HUDEP-2 (cell line): ENCODE results near the gene SIPA1L2.

Experiments
- DNase-seq, 76 experiments: peaks; one replicate each; lab custom pipeline; 2025; ENCODE audit not compliant: unreplicated experiment in 76 of 76; lab: John Stamatoyannopoulos, UW

The SIPA1L2 gene

DNA sequence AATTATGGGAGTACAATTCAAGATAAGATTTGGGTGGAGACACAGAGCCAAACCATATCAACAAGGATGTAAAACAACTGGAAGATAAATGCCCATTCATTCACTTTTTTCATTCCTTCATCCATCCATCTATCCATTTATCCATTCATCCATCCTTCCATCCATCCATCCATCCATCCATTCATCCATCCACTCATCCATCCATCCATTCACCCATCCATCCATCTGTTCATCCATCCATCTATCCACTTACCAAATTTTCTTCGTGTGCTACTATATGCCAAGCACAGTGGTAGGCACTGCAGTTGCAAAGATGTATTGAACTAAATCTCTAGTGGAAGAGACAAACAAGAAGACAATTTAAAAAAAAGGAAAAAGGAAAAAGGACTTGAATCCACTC, 14.3 kb upstream of the SIPA1L2 start:
- no peak for DNase-seq

DNA sequence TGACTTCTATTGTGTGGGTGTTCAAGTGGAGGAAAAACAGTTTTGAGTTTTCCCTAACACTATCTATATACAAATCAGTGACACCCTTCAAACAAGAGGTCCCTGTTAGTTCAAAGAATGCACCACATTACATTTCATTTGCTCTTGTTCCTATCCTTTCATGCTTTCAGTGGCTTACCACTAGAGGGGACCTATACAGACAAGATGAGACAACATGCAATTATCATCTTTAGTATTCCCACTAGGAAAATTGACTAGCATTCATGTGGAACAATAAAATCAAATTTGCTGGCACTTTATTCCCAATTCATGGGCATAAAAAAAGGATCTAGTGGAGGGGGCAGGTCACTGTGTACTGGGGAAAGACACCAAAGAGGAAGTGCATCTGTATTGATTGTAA, 13.3 kb upstream of the SIPA1L2 start:
- no peak for DNase-seq

DNA sequence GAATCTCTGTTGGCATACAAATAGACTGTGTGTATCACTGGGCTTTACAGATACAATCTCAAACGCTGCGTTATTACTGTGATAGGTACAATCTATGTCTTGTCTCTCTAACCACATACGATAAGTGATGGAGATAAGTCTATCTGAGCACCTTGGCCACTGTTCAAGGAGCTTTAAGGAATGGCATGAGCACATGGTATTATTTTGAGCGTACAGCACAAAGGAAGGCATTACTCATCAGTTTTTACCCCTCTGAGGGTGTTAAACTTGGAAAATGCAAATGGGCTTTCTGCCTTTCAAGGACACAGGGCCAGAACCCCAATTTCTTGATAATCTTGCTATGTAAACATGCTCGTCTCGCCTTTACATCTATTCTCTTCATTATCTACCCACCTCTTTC, 11.6 kb upstream of the SIPA1L2 start:
- DNase-seq = no peak

DNA sequence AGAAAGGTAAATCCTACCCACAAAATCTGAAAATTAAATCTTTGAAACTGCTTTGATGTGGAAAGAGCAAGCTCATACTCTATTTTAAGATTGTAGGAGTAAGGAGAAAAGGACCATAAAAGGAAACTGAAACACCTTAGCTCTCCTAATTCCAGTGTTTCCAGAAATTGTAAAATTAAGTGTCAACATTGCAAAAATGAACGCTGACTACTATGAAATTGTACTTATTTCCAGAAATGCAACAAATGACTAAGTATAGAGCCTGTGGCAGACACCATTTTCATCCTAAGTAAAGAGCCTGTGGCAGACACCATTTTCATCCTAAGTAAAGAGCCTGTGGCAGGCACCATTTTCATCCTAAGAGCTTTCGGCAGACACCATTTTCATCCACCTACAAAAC, 6.9 kb upstream of the SIPA1L2 start:
- no peak for DNase-seq

DNA sequence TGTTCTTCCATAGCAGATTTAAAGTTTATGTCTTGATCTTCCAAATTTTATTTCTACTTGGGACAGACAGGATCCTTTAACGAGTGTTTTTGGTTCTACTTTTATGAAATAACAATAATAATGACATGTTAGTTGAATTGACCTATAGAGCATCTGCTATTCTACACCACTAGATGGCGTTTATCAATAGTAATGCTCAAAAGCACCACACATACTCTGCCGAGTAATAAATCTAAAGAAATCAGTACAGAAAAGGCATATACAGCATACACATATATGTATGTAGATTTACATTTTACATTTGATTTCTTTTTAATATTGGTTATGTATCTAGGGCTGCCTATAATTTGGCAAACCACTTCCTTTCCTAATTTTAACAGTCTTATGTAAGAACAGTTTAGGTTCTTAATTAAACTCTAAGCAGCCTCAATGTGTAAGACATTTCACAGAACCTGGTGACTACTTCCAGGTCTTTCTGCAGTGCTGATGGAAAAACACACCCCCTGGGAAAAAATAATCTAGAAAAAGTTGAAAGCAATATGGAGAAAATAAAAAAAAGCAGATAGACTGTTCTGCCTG, 5.9 kb upstream of the SIPA1L2 start:
- peak in 8 of 76 experiments; percentile 1 to 28 (median 10) for DNase-seq

DNA sequence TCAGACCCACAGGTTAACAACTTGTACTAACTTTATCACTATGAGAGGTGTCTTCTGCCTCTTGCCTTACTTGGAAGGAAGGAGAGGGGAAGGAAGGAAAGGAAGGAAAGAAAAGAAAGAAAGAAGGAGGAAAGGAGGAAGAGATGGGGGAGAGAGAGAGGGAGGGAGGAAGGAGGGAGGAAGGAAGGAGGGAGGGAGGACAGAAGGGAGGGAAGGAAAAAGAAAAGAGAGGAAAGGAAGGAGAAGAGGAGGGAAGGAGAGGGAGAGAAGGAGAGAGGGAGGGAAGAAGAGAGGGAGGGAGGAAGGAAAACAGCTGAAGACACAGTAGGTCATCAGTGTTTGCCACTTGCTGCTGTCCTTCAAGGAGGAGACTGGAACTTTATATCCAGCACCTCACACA, 5.3 kb upstream of the SIPA1L2 start:
- no peak for DNase-seq

DNA sequence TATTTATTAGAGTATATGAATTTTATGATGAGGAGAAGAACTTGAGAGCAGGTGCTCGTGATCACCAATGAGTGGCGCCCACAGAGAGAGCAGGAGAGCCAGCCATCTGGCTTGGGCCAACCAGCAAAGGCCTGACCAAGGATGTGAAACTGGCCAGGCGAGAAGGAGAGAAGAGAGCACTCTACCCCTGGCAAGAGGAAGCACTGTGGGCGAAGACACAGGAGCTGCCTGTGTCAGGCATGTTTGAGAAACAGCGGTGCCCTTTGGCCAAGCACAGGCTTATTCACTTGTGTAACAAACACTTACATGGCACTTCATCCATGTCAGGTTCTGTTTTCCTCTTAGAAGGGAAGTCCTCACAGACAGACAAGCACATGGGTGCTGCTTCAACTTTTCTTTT, 4.2 kb upstream of the SIPA1L2 start:
- no peak for DNase-seq

DNA sequence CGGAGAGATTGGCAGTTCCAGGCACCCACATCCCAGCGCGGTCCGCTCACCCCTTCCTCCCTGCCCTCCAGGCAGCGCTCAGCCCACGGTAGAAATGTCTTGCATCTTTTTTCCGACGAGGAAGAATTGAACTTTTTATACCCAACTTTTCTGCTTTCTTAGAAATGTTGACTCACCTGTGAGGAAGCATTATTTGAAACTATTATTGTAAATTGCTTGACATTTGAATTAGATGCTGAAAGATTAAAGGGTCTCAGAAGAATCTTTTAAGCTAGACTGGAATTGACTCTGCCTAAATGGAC, 912 bp upstream of the SIPA1L2 start:
- DNase-seq = no peak

DNA sequence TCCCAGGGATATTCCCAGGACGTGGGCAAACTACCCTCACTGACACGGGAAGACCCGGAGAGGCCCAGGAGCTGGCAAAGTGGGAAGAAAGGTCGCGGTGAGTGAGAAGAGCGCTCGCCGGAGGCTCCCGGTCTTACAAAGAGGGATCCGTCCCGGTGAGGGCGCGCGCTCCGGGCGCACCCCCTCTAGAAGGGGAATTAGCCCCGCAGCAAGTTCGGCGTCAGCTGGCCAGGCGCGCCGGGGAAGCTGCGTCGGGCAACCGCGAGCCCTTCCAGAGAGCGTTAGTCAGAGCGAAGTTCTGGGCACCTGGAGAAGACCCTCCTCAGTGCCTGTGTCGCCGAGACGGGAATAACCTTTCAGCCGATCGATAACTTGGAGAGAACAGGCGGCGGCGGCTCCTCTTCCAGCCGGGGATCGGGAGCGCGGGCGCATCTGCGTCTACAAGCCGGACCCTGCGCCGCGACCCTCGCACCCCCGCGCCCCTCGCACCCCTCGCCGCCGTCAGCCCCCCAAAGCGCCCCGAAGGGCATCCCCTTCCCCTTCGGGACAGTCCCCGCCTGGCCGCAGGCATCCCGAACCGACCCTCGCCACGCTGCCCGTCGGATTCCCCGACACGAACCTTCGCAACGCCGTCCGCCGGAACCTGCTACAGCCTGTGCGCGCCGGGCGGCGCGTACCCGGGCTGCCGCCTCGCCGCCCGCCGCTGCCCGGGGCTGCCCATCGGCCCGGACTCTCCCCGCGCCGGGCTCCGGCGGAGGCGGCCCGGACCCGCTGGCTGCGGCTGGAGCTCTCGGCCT, 485 bp downstream of the SIPA1L2 start:
- peak in 1 of 76 experiments; percentile 4 for DNase-seq

DNA sequence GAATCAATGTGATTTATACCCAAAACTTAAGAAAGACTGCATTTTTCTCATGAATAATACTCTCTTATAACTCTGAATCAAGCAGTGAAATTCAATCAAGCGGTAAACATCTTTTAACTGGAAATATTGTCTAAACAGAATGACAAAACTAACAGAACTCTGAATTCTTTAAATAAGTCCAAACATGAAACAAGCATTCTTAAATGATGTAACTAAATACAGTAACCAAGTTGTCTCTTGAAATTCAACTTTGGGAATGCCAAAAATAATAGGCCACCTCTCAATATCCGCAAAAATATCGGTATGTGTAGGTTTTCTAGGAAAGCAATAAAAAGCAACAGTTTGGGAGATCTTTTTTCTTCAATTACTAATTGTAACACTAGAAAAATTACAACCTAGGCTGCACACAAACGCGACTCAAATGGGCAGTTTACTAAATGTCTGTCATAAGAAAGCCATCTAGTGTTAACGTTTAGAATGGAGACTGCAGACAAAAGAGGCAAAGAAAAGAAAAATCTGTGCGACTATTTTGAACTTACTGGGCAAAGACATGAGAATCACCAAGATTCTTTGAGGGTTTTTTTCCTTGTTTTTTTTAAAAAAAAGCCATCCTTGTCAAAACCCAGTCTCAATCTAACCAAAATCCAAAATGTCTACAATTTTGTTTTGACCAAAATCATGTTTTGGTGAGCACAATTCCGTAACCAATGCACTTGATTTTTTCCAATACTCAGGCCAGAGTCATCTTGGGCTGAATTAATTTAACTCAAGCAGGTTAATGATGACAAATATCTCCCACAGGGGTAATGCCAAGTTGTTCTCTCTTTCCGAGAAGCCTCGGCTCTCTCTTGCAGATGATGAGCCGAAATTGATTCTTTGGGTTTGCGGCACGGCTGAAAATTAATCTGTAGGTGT, 1.3 kb downstream of the SIPA1L2 start:
- DNase-seq = no peak

DNA sequence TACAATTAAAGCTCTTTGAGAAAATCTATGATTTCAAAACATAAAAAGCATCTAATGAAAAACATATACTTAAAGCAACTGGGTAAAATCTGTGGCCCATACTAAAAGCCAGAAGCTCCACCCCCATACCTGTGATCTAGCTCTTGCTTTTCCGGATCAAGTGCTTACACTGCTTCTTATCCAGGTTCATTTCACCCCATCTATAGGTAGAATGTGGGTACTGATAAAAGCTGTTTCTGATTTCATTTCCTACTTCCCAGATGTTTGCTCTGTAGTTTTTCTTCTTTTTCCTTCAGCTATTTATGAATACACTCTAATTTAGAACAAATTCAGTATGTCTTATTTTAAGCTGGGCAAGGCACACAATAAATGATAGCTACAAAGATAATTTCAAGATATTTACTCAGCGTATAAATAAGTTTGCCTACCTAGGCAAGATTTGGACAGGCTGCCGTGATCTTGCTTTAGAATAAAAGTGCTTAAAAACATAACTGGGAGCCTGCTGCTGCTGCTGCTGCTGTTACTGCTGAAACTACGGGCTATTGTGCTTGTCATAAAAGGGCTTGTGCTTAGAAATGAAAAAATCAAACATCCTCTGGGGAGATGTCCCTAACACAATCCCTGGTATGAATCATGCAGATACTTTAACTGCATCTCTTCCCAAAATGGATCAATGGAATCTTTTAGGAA, 2.1 kb downstream of the SIPA1L2 start:
- no peak for DNase-seq

DNA sequence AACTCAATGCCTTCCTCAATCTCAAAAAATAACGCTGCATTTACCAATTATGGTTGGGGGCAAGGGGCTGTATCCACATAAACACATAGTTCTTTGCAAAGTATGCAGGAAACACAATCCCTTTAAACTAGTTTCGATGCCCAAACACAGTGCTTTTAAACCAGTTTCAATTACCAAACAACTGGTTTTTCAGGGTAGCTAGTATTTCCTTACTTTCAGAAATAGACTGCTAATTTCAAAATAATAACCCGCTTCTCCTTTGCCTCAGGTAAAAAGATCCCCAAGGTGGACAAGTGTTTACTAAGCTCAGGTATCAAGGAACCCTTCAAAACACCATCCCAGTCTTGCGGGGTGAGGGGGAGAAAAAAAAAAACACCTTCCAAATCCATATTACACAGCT, 2.8 kb downstream of the SIPA1L2 start:
- no peak for DNase-seq

DNA sequence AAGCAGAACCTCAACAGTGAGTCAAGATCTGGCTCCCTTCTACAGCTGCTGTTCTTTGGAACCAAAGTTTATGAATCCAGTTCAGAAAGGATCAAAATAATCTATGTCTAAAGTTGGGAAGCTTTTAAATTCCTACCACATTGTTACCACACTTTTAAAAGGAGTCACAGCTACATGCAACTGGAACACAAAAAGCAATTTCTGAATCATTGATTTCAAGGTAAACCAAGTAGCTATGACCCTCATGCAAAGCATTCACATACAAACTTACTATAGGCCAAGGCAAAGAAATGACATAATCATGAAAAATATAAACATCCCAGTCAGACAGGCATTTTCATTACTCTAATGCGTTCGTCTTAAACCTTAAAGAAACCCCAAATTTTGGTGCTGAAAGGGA, 3.5 kb downstream of the SIPA1L2 start:
- DNase-seq = no peak

DNA sequence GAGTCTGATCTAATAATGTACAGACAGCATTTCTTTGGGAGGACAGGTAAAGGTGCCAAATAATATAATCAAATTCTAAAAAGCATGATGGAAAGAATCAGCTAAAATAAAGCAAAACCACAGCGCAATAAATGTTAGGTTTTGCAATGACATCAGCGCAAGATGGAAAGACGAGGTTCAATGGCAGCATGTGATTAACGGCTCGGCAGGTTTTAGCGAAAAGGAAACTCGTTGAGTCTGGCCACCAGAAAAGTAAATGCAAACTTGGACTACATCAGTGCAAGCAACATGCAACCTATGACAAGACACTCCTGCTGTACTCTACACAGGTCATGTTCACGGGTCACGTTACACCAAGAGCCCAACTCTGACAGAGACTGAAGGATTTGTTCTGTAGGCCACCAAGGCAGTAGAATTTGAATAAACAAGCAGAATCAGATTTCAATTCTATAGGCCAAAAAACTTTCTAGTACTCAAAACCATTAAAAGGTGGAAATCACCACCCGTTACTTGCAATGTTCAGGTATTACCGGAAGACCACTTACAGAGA, 4.5 kb downstream of the SIPA1L2 start:
- DNase-seq = no peak

DNA sequence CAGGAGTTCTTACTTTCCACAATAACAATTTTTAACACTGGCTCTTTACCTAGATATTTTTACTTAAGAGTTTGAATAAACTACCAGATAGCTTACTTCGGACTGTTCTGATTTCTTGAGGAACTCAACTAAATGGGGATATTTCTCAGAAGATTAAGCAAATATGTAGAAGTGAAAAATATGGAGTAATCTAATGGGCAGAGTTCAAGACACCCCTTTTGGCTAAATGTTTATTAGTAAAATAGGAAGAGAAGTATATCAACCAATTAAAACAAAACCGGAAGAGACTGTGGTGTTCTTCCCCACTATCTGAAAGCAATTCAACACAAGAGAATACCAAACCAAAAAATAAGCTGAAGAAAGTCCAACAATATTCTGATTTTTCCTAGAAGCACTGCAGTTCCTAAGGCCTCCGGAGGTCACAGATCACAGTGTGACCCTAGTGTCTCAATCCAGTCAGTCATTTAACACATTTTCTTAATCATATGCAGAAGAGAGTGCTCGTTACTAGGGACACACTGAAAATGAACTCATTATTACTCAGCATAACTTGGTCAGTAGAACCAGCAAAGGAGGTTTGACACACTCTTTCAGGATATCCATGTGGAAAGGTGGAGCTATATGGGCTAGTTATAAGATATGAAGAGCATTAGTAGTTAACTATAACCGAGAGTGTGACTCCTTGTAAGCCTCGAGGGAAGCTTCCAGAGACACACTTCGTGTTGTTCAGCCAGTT, 5.2 kb downstream of the SIPA1L2 start:
- DNase-seq = no peak

DNA sequence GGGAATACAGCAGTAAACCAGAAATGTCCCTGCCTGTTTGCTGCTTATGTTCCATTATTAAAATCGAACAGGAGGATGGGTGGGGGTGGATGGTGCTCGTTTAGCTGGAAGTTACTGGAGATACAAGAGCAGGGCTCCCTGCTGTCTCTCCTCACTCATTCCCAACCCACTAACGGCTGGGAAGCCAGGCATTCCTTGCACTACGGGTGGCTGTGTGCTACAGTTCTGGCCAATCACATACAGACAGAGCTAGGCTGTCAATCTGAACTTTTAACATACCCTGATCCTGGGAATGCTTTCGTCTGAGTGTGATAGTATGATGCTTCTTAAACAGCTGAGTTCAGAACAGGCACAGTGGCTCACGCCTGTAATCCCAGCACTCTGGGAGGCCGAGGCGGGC, 7.0 kb downstream of the SIPA1L2 start:
- no peak for DNase-seq

DNA sequence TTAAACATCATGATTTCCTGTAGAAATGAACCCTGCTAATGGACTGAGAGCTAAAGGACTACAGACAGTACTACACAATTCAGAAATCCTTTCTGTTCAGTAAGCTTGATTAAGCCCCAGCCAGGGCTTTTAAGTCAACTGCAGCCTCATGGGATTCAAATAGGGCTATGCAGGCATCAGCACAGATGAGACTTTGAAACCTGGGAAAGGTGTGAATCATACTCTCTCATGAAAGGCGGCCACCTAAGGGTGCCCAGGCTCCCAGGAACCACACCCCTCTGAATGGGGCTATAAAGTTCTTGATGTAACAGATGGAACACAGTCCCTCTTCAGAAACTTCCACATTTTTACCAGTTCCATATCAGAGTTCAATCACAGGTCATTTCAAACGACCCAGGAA, 7.6 kb downstream of the SIPA1L2 start:
- no peak for DNase-seq

DNA sequence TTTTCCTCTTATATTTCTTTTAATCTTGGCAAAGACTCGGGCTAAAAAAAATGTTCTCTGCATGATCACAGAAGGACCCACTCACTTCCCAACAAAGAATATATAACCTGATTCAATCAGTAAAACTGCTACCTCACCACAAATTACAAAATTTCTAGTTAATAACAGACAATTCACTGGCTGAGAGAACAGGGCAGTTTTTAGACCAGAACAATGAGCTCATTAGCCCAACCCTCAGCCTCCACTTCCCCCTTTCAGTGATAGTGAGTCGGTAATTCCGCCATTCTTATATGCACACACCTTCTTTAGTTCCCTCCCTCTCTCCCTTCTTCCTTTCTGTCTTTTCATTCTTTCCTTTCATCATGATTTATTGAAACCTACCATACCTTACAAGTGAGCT, 8.9 kb downstream of the SIPA1L2 start:
- DNase-seq = no peak

DNA sequence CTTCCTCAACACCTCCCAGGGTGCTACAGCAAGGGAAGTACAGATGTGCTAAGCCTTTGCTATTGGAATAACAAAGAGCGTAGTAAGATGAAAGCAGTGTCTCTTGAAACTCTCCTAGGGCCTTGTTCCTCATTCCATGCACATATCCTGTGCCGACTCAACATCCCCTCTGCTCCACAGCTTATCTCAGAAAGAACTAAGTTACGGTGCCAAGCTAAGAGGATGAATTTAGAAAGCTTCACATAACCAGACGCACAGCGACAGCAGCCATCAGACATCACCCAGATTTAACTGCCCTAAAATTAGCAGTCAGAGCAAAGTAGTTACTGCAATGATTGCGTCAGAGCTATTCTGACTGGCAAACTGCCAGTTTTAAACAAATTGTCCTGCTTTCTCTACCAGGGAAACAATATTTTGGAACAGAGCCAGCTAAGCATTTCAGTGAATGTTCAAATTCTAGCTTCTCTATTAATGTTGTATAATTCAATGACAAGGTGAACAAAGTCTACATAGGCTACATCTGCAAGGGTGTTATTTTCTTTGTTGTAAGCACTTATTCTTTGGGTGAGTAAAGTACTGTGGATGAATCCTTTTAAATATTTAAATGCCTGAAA, 9.5 kb downstream of the SIPA1L2 start:
- DNase-seq = no peak

DNA sequence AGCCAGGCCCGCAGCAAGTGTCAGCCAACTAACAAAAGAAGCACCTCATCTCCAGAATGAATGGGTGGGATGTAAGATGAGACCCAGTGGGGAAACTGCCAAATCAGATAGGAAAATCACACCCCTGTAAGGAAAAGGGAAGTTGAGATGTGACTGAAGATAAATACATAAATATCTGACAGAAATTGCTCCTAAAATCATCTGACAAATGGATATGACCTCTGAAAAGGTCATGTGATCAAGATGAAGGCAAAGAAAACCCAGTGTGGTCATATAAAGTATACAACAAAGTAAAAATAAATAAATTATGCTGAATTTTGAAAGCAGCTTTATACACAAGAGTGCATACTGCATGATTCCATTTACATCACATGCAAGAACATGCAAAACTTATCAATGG, 12.7 kb downstream of the SIPA1L2 start:
- no peak for DNase-seq
